PC-3 (cell line): Measurements from ENCODE around the gene MAGI2. TPM values are rescaled to one million over a fixed set of nuclear protein-coding genes. Genes with fewer than 3 reads are reported as not detected.

ENCODE experiments used
- ATAC-seq: fragments of 200-7000 bp; cut with Tn5 transposase; 2 replicates; pipeline ENCODE4 v1.9.1; 2020; ENCODE audit warnings: mild to moderate bottlenecking, moderate library complexity
- BruUV-seq: library from RNA; stranded (reverse); fragments of 400-500 nt; replicated peaks from 2 replicates; lab custom pipeline; 2021; lab: Mats Ljungman, UMichigan
- CTCF ChIA-PET: fragments of 300-600 bp; sonication (Branson Sonifier 250); formaldehyde crosslinking; loops from one replicate; lab custom pipeline; 2022; ENCODE audit warnings: antibody characterized with exemption; lab: Charles Lee
- POLR2A ChIA-PET: fragments of 300-600 bp; sonication (Branson Sonifier 250); formaldehyde crosslinking; loops from one replicate; lab custom pipeline; 2022; ENCODE audit warnings: antibody characterized with exemption; ENCODE audit not compliant: unreplicated experiment; lab: Charles Lee
- DNase-seq: peaks from one replicate; pipeline ENCODE4 v3.0.0-alpha.2; 2015
- H2AFZ ChIP-seq: fragments of 300-600 bp; sonication (generic); 2 replicates; pipeline ENCODE4 v1.6.0; 2016; ENCODE audit warnings: antibody characterized with exemption, low read length
- H3F3A ChIP-seq: fragments of 300-600 bp; sonication (generic); one replicate; pipeline ENCODE4 v1.6.0; 2017; ENCODE audit warnings: antibody characterized with exemption, low read length, control low read depth, mild to moderate bottlenecking; ENCODE audit not compliant: unreplicated experiment
- H3K27ac ChIP-seq: fragments of 300-600 bp; sonication (generic); 2 replicates; pipeline ENCODE4 v1.5.1; 2016; ENCODE audit warnings: mild to moderate bottlenecking, low read length
- H3K27me3 ChIP-seq: fragments of 300-600 bp; sonication (generic); 2 replicates; pipeline ENCODE4 v1.6.1; 2016; ENCODE audit warnings: low read length, mixed read lengths
- H3K36me3 ChIP-seq: fragments of 300-600 bp; sonication (generic); 2 replicates; pipeline ENCODE4 v1.6.1; 2016; ENCODE audit warnings: low read depth, mixed run types, low read length, mixed read lengths
- H3K4me1 ChIP-seq: fragments of 300-600 bp; sonication (generic); 2 replicates; pipeline ENCODE4 v1.5.1; 2016; ENCODE audit warnings: low read length; ENCODE audit not compliant: insufficient read depth
- H3K4me2 ChIP-seq: fragments of 300-600 bp; sonication (generic); 2 replicates; pipeline ENCODE4 v1.6.0; 2016; ENCODE audit warnings: low read length
- H3K4me3 ChIP-seq: fragments of 300-600 bp; sonication (generic); 2 replicates; pipeline ENCODE4 v1.5.1; 2016; ENCODE audit warnings: mild to moderate bottlenecking, low read length, mixed read lengths
- H3K79me2 ChIP-seq: fragments of 300-600 bp; sonication (generic); 2 replicates; pipeline ENCODE4 v1.6.1; 2017; ENCODE audit warnings: low read length, mixed read lengths
- H3K9ac ChIP-seq: fragments of 300-600 bp; sonication (generic); 2 replicates; pipeline ENCODE4 v1.6.0; 2016; ENCODE audit warnings: mild to moderate bottlenecking, low read length
- H3K9me2 ChIP-seq: fragments of 300-600 bp; sonication (generic); replicated peaks from 2 replicates; pipeline ENCODE4 v1.6.1; 2016; ENCODE audit warnings: mixed run types, low read length, mixed read lengths
- H3K9me3 ChIP-seq: fragments of 300-600 bp; sonication (generic); 2 replicates; pipeline ENCODE4 v1.6.1; 2016; ENCODE audit warnings: low read length, mixed read lengths
- H4K20me1 ChIP-seq: fragments of 300-600 bp; sonication (generic); 2 replicates; pipeline ENCODE4 v1.6.1; 2016; ENCODE audit warnings: low read length, mixed read lengths
- EZH2 ChIP-seq: fragments of 300-600 bp; sonication (generic); IDR thresholded peaks from one replicate; pipeline ENCODE4 v1.6.1; 2017; ENCODE audit warnings: antibody characterized with exemption, mild to moderate bottlenecking, low read length; ENCODE audit not compliant: unreplicated experiment
- EZH2phosphoT487 ChIP-seq: fragments of 300-600 bp; sonication (generic); IDR thresholded peaks from 2 replicates; pipeline ENCODE4 v1.6.1; 2018; ENCODE audit warnings: mild to moderate bottlenecking, antibody characterized with exemption, low read length, borderline replicate concordance
- intact Hi-C: fragments of 100-400 bp; cut with micrococcal nuclease; formaldehyde crosslinking; loops from 2 replicates; pipeline ENCODE4 v1.9.0; 2023
- total RNA-seq: library from RNA; depleted of rRNA; stranded (reverse); fragments of >200 nt; gene quantifications from 2 replicates; pipeline ENCODE4 v1.2.3, GENCODE V29; 2014
- TF ChIP-seq, protein P1 (sequence below): fragments of 300-600 bp; sonication (generic); conservative IDR thresholded peaks from 2 replicates; pipeline ENCODE4 v1.5.1; 2017; ENCODE audit warnings: antibody characterized with exemption, low read depth, mild to moderate bottlenecking, low read length

Gene MAGI2
- total RNA-seq, 1 experiment from 2014 or later, result not detected

DNA sequence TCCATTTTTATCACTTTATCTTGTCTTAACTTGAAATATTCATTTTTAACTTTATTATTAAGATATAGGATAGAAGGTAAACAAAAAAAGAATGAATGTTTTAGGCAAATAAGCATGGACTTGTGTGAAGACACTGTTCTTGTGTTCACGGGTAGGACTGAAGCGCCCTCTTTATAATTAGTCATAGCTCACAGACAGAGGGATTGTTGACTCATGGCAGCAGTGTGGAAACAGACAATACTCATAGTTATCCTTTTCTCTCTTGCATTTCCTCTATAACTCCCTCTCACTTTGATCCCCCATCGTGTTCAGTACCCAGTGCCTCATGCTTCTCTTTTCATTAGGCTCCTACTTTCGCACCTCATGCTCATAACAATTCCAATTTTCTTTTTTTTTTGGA, 923.1 kb downstream of the MAGI2 start:
- Histone ChIP-seq H3K27me3 (peaks cover 4% of the 10 kb centered on the region; the same call in 1 of the 2 replicates), H3K9ac (no peak overlapping the region), H3K4me2 (no peak overlapping the region), H3K9me3 (no peaks in the 10 kb centered on the region), H3F3A (no peaks in the 10 kb centered on the region), H3K79me2 (no peaks in the 10 kb centered on the region), H3K27ac (no peak overlapping the region), H2AFZ (no peak overlapping the region), H3K4me1 (no peaks in the 10 kb centered on the region), H3K4me3 (no peak overlapping the region), H4K20me1 (no peaks in the 10 kb centered on the region), H3K36me3 (no peaks in the 10 kb centered on the region), H3K9me2 (no peaks in the 10 kb centered on the region)
- POLR2A ChIA-PET, result no interaction called here
- ATAC-seq (peak; percentile 77), DNase-seq (peak; percentile 46)
- TF ChIP-seq EZH2 (no peak), EZH2phosphoT487 (no peak)
- TF ChIP-seq, protein P1, sequence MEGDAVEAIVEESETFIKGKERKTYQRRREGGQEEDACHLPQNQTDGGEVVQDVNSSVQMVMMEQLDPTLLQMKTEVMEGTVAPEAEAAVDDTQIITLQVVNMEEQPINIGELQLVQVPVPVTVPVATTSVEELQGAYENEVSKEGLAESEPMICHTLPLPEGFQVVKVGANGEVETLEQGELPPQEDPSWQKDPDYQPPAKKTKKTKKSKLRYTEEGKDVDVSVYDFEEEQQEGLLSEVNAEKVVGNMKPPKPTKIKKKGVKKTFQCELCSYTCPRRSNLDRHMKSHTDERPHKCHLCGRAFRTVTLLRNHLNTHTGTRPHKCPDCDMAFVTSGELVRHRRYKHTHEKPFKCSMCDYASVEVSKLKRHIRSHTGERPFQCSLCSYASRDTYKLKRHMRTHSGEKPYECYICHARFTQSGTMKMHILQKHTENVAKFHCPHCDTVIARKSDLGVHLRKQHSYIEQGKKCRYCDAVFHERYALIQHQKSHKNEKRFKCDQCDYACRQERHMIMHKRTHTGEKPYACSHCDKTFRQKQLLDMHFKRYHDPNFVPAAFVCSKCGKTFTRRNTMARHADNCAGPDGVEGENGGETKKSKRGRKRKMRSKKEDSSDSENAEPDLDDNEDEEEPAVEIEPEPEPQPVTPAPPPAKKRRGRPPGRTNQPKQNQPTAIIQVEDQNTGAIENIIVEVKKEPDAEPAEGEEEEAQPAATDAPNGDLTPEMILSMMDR, result no peak
- CTCF ChIA-PET, result no interaction called here
- intact Hi-C loops, result no loop called here
- BruUV-seq, result no TSS peak

- POLR2A ChIA-PET, result no interaction called here
Measured at GRCh38 chr7:78529392-78529791, 924.1 kb downstream of the MAGI2 start.

DNA sequence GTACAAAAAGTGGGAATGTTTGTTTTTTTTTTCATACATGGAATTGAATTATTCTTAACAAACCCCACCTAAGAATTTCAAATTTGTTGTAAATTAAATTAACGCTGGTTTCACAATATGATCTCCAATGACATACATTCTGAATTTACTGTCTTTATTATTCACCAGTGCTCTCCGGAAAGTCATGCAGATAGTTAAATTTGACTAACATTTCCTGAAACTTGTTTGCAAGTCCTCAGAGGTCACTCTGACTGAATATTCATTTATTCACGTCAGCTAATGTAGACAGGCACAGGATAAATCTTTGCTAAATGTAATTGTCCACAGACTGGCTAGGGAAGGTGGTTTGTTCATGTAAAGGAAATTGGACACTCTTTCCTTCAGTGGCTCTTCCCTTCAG, 924.5 kb downstream of the MAGI2 start:
- no peak overlapping the region for H3K4me3 ChIP-seq
- peaks cover 4% of the 10 kb centered on the region; the same call in 1 of the 2 replicates for H3K27me3 ChIP-seq
- H3F3A ChIP-seq, result no peaks in the 10 kb centered on the region
- no peak overlapping the region for H2AFZ ChIP-seq
- TF ChIP-seq, protein P1, result no peak
- TF ChIP-seq EZH2 (no peak), EZH2phosphoT487 (no peak)
- intact Hi-C loops, result no loop called here
- no peak overlapping the region for H3K27ac ChIP-seq
- ATAC-seq, result no peak
- no peak overlapping the region for H3K9ac ChIP-seq
- no TSS peak for BruUV-seq
- H3K36me3 ChIP-seq, result no peaks in the 10 kb centered on the region
- no peaks in the 10 kb centered on the region for H3K9me3 ChIP-seq
- POLR2A ChIA-PET, result no interaction called here
- CTCF ChIA-PET, result no interaction called here
- no peaks in the 10 kb centered on the region for H3K4me1 ChIP-seq
- H3K79me2 ChIP-seq, result no peaks in the 10 kb centered on the region
- no peaks in the 10 kb centered on the region for H4K20me1 ChIP-seq
- H3K4me2 ChIP-seq, result no peak overlapping the region
- H3K9me2 ChIP-seq, result no peaks in the 10 kb centered on the region
- DNase-seq, result no peak

More at GRCh38 chr7:78529392-78529791, 924.1 kb downstream of the MAGI2 start:
- Histone ChIP-seq H3K79me2 (no peaks in the 10 kb centered on the region), H3K9me3 (no peaks in the 10 kb centered on the region), H3K36me3 (no peaks in the 10 kb centered on the region), H3K9me2 (no peaks in the 10 kb centered on the region), H3F3A (no peaks in the 10 kb centered on the region), H2AFZ (no peak overlapping the region), H3K9ac (no peak overlapping the region), H3K27ac (no peak overlapping the region), H3K27me3 (peaks cover 4% of the 10 kb centered on the region; the same call in 1 of the 2 replicates), H4K20me1 (no peaks in the 10 kb centered on the region), H3K4me3 (no peak overlapping the region), H3K4me1 (no peaks in the 10 kb centered on the region), H3K4me2 (no peak overlapping the region)
- CTCF ChIA-PET, result no interaction called here
- ATAC-seq, result no peak
- intact Hi-C loops, result no loop called here
- DNase-seq, result no peak
- no TSS peak for BruUV-seq
- TF ChIP-seq, protein P1, result no peak
- TF ChIP-seq EZH2, result no peak
- TF ChIP-seq EZH2phosphoT487, result no peak
